ENCODE results near the gene C5orf63.

C5orf63 gene

DNA sequence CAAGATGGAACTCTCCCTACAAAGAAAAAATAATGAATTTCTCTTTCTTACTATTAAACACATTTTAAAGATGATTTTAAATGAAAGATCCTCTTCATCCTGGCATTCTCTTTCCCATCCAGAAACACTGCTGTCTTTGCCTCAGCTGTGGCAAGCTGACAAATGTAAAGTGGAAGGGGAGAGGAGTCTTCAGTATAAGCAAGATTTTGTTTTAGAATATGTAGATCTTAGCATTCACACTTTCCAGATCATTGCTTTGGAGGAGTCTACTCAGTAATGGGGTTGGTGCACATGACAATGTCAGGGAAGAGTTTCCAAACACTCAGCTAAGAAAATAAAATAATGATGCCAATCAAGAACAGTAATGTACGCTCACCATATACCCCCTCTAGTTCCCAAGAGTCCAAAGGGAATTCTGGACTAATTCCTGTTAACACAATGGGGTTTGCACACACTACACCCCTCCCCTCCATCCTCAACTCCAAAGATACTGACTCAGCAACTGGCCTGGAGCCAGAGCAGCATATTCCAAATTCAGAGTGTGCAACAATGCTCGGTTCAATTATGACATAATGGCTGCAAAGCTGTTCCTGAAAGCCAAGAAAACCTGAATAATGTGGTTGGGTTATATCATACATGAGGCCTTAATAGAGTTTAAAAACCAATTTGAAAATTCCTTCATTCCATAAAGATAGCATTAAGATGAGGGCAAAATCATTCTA lies 4.6 kb downstream of the C5orf63 start:
- H4K20me1 ChIP-seq (ENCODE audit: insufficient read depth, low read length, poor library complexity, severe bottlenecking): no peaks in the 10 kb centered on the region
- no peak overlapping the region for H2AFZ ChIP-seq (ENCODE audit: low read length)
- no peaks in the 10 kb centered on the region for H3K9me2 ChIP-seq (replicated peaks; ENCODE audit: low read depth, low read length)
- no peak overlapping the region for H3K4me2 ChIP-seq (ENCODE audit: low read depth, low read length, poor library complexity, severe bottlenecking)
- H3K9ac ChIP-seq (ENCODE audit: low read depth, low read length, poor library complexity, severe bottlenecking): no peak overlapping the region
- H3K79me2 ChIP-seq (ENCODE audit: insufficient read depth, low read length): no peaks in the 10 kb centered on the region
- no peaks in the 10 kb centered on the region for H3K27me3 ChIP-seq (ENCODE audit: insufficient read depth, low read length, poor library complexity, severe bottlenecking)
- H3K36me3 ChIP-seq (ENCODE audit: insufficient read depth, low read length): no peaks in the 10 kb centered on the region
- no peaks in the 10 kb centered on the region for H3F3A ChIP-seq (ENCODE audit: low read depth)
- H3K9me3 ChIP-seq (ENCODE audit: insufficient read depth, low read depth, low read length): no peaks in the 10 kb centered on the region
- H3K4me3 ChIP-seq (ENCODE audit: low read length, poor library complexity, severe bottlenecking): no peak overlapping the region
- TF ChIP-seq, protein P1, sequence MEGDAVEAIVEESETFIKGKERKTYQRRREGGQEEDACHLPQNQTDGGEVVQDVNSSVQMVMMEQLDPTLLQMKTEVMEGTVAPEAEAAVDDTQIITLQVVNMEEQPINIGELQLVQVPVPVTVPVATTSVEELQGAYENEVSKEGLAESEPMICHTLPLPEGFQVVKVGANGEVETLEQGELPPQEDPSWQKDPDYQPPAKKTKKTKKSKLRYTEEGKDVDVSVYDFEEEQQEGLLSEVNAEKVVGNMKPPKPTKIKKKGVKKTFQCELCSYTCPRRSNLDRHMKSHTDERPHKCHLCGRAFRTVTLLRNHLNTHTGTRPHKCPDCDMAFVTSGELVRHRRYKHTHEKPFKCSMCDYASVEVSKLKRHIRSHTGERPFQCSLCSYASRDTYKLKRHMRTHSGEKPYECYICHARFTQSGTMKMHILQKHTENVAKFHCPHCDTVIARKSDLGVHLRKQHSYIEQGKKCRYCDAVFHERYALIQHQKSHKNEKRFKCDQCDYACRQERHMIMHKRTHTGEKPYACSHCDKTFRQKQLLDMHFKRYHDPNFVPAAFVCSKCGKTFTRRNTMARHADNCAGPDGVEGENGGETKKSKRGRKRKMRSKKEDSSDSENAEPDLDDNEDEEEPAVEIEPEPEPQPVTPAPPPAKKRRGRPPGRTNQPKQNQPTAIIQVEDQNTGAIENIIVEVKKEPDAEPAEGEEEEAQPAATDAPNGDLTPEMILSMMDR (conservative IDR thresholded peaks at IDR 0.05; ENCODE audit: low read length): no peak
- no peak for TF ChIP-seq EZH2phosphoT487 (IDR thresholded peaks at IDR 0.05; ENCODE audit: borderline replicate concordance)
- no peaks in the 10 kb centered on the region for H3K4me1 ChIP-seq (ENCODE audit: insufficient read depth, low read length, poor library complexity, severe bottlenecking)

- TF ChIP-seq, protein P1 (conservative IDR thresholded peaks at IDR 0.05; ENCODE audit: low read length): no peak
- TF ChIP-seq EZH2phosphoT487 (IDR thresholded peaks at IDR 0.05; ENCODE audit: borderline replicate concordance): no peak
- no peaks in the 10 kb centered on the region for H3K9me2 ChIP-seq (replicated peaks; ENCODE audit: low read depth, low read length)
- H3K36me3 ChIP-seq (ENCODE audit: insufficient read depth, low read length): no peaks in the 10 kb centered on the region
Observed at GRCh38 chr5:127066721-127067120, 6.6 kb downstream of the C5orf63 start.

DNA sequence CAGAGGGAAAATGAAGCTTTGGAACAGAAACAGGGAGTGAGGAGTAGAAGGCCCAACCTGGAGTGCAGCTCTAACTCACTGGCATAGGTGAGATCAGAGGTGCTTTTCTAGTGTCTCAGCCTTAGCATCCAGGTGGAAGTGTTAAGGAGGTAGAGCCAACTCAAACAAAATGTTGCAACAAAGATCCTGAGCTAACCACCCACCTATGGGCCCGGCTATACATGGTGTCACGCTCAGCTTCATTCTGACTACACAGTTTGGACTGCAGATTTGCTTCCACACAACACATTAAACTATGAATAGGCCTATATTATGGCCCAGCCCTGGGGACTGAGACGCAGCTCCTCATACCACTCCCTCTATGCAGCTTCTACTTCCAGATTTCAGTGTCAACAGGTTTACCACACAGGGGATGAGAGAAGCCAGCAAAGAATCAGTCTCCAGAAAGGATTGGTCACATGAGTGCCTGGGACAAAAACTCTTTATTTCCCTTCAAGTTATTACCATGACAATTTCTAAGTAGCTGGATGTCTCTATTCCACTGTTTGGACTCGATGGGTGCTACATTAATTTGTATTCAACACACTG lies 9.0 kb downstream of the C5orf63 start:
- Histone ChIP-seq H3K9me3 (ENCODE audit: insufficient read depth, low read depth, low read length) (no peaks in the 10 kb centered on the region), H3K4me2 (ENCODE audit: low read depth, low read length, poor library complexity, severe bottlenecking) (no peak overlapping the region), H3F3A (ENCODE audit: low read depth) (no peaks in the 10 kb centered on the region), H3K9ac (ENCODE audit: low read depth, low read length, poor library complexity, severe bottlenecking) (no peak overlapping the region), H3K27me3 (ENCODE audit: insufficient read depth, low read length, poor library complexity, severe bottlenecking) (no peaks in the 10 kb centered on the region), H4K20me1 (ENCODE audit: insufficient read depth, low read length, poor library complexity, severe bottlenecking) (no peaks in the 10 kb centered on the region), H3K4me3 (ENCODE audit: low read length, poor library complexity, severe bottlenecking) (no peak overlapping the region), H3K79me2 (ENCODE audit: insufficient read depth, low read length) (no peaks in the 10 kb centered on the region), H2AFZ (ENCODE audit: low read length) (no peak overlapping the region), H3K36me3 (ENCODE audit: insufficient read depth, low read length) (no peaks in the 10 kb centered on the region), H3K9me2 (replicated peaks; ENCODE audit: low read depth, low read length) (no peaks in the 10 kb centered on the region), H3K4me1 (ENCODE audit: insufficient read depth, low read length, poor library complexity, severe bottlenecking) (no peaks in the 10 kb centered on the region)
- TF ChIP-seq EZH2phosphoT487 (IDR thresholded peaks at IDR 0.05; ENCODE audit: borderline replicate concordance): no peak
- TF ChIP-seq, protein P1 (conservative IDR thresholded peaks at IDR 0.05; ENCODE audit: low read length): no peak

More at GRCh38 chr5:127066721-127067120, 6.6 kb downstream of the C5orf63 start:
- no peaks in the 10 kb centered on the region for H3K9me3 ChIP-seq (ENCODE audit: insufficient read depth, low read depth, low read length)
- no peak overlapping the region for H3K4me3 ChIP-seq (ENCODE audit: low read length, poor library complexity, severe bottlenecking)
- H3K79me2 ChIP-seq (ENCODE audit: insufficient read depth, low read length): no peaks in the 10 kb centered on the region
- no peak overlapping the region for H3K4me2 ChIP-seq (ENCODE audit: low read depth, low read length, poor library complexity, severe bottlenecking)
- H3K9ac ChIP-seq (ENCODE audit: low read depth, low read length, poor library complexity, severe bottlenecking): no peak overlapping the region
- H2AFZ ChIP-seq (ENCODE audit: low read length): no peak overlapping the region
- no peaks in the 10 kb centered on the region for H4K20me1 ChIP-seq (ENCODE audit: insufficient read depth, low read length, poor library complexity, severe bottlenecking)
- H3K27me3 ChIP-seq (ENCODE audit: insufficient read depth, low read length, poor library complexity, severe bottlenecking): no peaks in the 10 kb centered on the region
- no peaks in the 10 kb centered on the region for H3K4me1 ChIP-seq (ENCODE audit: insufficient read depth, low read length, poor library complexity, severe bottlenecking)
- no peaks in the 10 kb centered on the region for H3F3A ChIP-seq (ENCODE audit: low read depth)

All from Loucy (cell line).